Mesenchymal stem cell (in vitro differentiated cells and primary cell): Measurements from ENCODE around the gene CCL16.
A peak's percentile ranks its signal among the peaks of the same experiment; 100 is the strongest.

ENCODE experiments used
- DNase-seq: peaks from one replicate; pipeline ENCODE4 v3.0.0-alpha.2; 2013
- H2AFZ ChIP-seq: one replicate; pipeline ENCODE4 v1.6.1; 2013; ENCODE audit warnings: low read depth, mild to moderate bottlenecking, control low read depth, inconsistent platforms, low read length, moderate library complexity
- H2AK5ac ChIP-seq: 2 replicates; pipeline ENCODE4 v1.6.1; 2013; ENCODE audit warnings: low read length, moderate library complexity, mild to moderate bottlenecking, inconsistent platforms; ENCODE audit not compliant: severe bottlenecking
- H2BK120ac ChIP-seq: one replicate; pipeline ENCODE4 v1.6.1; 2013; ENCODE audit warnings: low read depth, mild to moderate bottlenecking, inconsistent platforms, low read length, moderate library complexity
- H2BK12ac ChIP-seq, 2 experiments: one replicate each; pipeline ENCODE4 v1.6.1; 2013; ENCODE audit warnings: inconsistent platforms in 2 of 2, low read length in 2 of 2, mild to moderate bottlenecking in 2 of 2, moderate library complexity in 2 of 2, control low read depth in 1 of 2
- H2BK15ac ChIP-seq: one replicate; pipeline ENCODE4 v1.6.1; 2013; ENCODE audit warnings: mild to moderate bottlenecking, low read depth, inconsistent platforms; ENCODE audit not compliant: poor library complexity, severe bottlenecking
- H2BK5ac ChIP-seq: 2 replicates; pipeline ENCODE4 v1.6.1; 2013; ENCODE audit warnings: low read depth, mild to moderate bottlenecking, low read length, control low read depth, inconsistent platforms; ENCODE audit not compliant: poor library complexity, severe bottlenecking
- H3K14ac ChIP-seq, 2 experiments: one replicate each; pipeline ENCODE4 v1.6.1; 2013; ENCODE audit warnings: inconsistent platforms in 2 of 2, low read length in 2 of 2, control low read depth in 1 of 2, mild to moderate bottlenecking in 1 of 2, moderate library complexity in 1 of 2
- H3K18ac ChIP-seq, 2 experiments: one replicate each; pipeline ENCODE4 v1.6.1; 2013; ENCODE audit warnings: inconsistent platforms in 2 of 2, low read length in 2 of 2, control low read depth in 1 of 2, low read depth in 1 of 2, mild to moderate bottlenecking in 1 of 2
- H3K23ac ChIP-seq, 2 experiments: one replicate each; pipeline ENCODE4 v1.6.1; 2013; ENCODE audit warnings: inconsistent platforms in 2 of 2, low read length in 2 of 2, mild to moderate bottlenecking in 2 of 2, moderate library complexity in 2 of 2, control low read depth in 1 of 2
- H3K27ac ChIP-seq: 2 replicates; pipeline ENCODE4 v1.5.1; 2013; ENCODE audit warnings: mild to moderate bottlenecking, moderate library complexity, low read length, control low read depth, inconsistent platforms; ENCODE audit not compliant: poor library complexity, severe bottlenecking
- H3K27me3 ChIP-seq, 2 experiments: 2 replicates each; pipeline versions ENCODE4 v1.6.1 to v1.7.0; 2013; ENCODE audit warnings: low read length in 2 of 2, mild to moderate bottlenecking in 2 of 2, moderate library complexity in 2 of 2, control low read depth in 1 of 2, inconsistent platforms in 1 of 2; ENCODE audit not compliant: control insufficient read depth in 1 of 2, insufficient read depth in 1 of 2
- H3K36me3 ChIP-seq, 2 experiments: 2 replicates each; pipeline versions ENCODE4 v1.6.1 to v1.7.0; 2013; ENCODE audit warnings: low read length in 2 of 2, control low read depth in 1 of 2, inconsistent platforms in 1 of 2, low read depth in 1 of 2, mild to moderate bottlenecking in 1 of 2; ENCODE audit not compliant: insufficient read depth in 2 of 2, control insufficient read depth in 1 of 2
- H3K4ac ChIP-seq, 2 experiments: one replicate each; pipeline ENCODE4 v1.6.1; 2013; ENCODE audit warnings: inconsistent platforms in 2 of 2, low read length in 2 of 2, mild to moderate bottlenecking in 2 of 2, moderate library complexity in 2 of 2, control low read depth in 1 of 2, low read depth in 1 of 2
- H3K4me1 ChIP-seq: 2 replicates; pipeline ENCODE4 v1.6.1; 2013; ENCODE audit warnings: low read depth, low read length, control low read depth; ENCODE audit not compliant: control insufficient read depth, insufficient read depth
- H3K4me2 ChIP-seq: 2 replicates; pipeline ENCODE4 v1.6.1; 2013; ENCODE audit warnings: low read length, mild to moderate bottlenecking, inconsistent platforms; ENCODE audit not compliant: poor library complexity, severe bottlenecking
- H3K4me3 ChIP-seq, 2 experiments: 2 replicates each; pipeline versions ENCODE4 v1.5.1 to v1.7.0; 2013; ENCODE audit warnings: low read length in 2 of 2, mild to moderate bottlenecking in 2 of 2, control low read depth in 1 of 2, low read depth in 1 of 2; ENCODE audit not compliant: insufficient read depth in 1 of 2
- H3K79me1 ChIP-seq: replicated peaks from 2 replicates; pipeline ENCODE4 v1.6.1; 2013; ENCODE audit warnings: mild to moderate bottlenecking, control low read depth, low read length, inconsistent platforms; ENCODE audit not compliant: poor library complexity, severe bottlenecking
- H3K9ac ChIP-seq: 2 replicates; pipeline ENCODE4 v1.7.0; 2013; ENCODE audit warnings: mild to moderate bottlenecking, low read length, moderate library complexity
- H3K9me3 ChIP-seq: 2 replicates; pipeline ENCODE4 v1.7.0; 2013; ENCODE audit warnings: mild to moderate bottlenecking, low read length; ENCODE audit not compliant: control insufficient read depth
- H4K8ac ChIP-seq: one replicate; pipeline ENCODE4 v1.6.1; 2013; ENCODE audit warnings: inconsistent platforms, mild to moderate bottlenecking, low read length, moderate library complexity
- H4K91ac ChIP-seq: one replicate; pipeline ENCODE4 v1.6.1; 2013; ENCODE audit warnings: mild to moderate bottlenecking, low read length, inconsistent platforms
- WGBS: methylation state at CpG from one replicate; pipeline ENCODE4 v1.1.7; 2013; ENCODE audit warnings: mixed read lengths; 5-methylcytosine and 5-hydroxymethylcytosine counted together

Gene CCL16

GRCh38 chr17:35949401-35949800, 31.9 kb downstream of the CCL16 start:
- Histone ChIP-seq H3K4me3 (no peak overlapping the region), H2AK5ac (no peak overlapping the region), H2BK120ac (no peak overlapping the region), H3K23ac (no peak overlapping the region), H3K4me1 (peaks cover 3% of the 10 kb centered on the region), H2BK5ac (no peak overlapping the region), H2AFZ (no peak overlapping the region), H3K9ac (no peak overlapping the region), H3K14ac (no peak overlapping the region), H3K18ac (no peak overlapping the region), H2BK12ac (no peak overlapping the region), H3K4me2 (no peak overlapping the region), H3K27me3 (peaks cover 5 to 23% of the 10 kb centered on the region in 2 experiments), H3K36me3 (no peaks in the 10 kb centered on the region), H3K9me3 (no peaks in the 10 kb centered on the region), H3K79me1 (no peaks in the 10 kb centered on the region), H4K91ac (no peak overlapping the region), H3K4ac (no peak overlapping the region), H2BK15ac (no peak overlapping the region), H4K8ac (no peak overlapping the region), H3K27ac (no peak overlapping the region)
- DNase-seq: no peak
- WGBS: 88% methylated on average over 3 of the region's 3 CpGs

- WGBS: 92% methylated on average over 7 of the region's 7 CpGs
- no peak overlapping the region for H3K18ac ChIP-seq
These were observed 33.2 kb downstream of the CCL16 start for GRCh38 chr17:35948092-35948491.

GRCh38 chr17:35947156-35947585, 34.1 kb downstream of the CCL16 start:
- H3K4me1 ChIP-seq: peaks cover 4% of the 10 kb centered on the region
- H4K8ac ChIP-seq: no peak overlapping the region
- peaks cover 5 to 23% of the 10 kb centered on the region in 2 experiments for H3K27me3 ChIP-seq
- no peak overlapping the region for H3K4me2 ChIP-seq
- no peaks in the 10 kb centered on the region for H3K36me3 ChIP-seq
- DNase-seq: peak; percentile 44
- no peak overlapping the region for H2AFZ ChIP-seq
- no peak overlapping the region for H2AK5ac ChIP-seq
- H2BK120ac ChIP-seq: no peak overlapping the region
- H3K14ac ChIP-seq: no peak overlapping the region
- no peak overlapping the region for H4K91ac ChIP-seq
- H2BK12ac ChIP-seq: no peak overlapping the region
- 42% methylated on average over 12 of the region's 12 CpGs for WGBS
- peak overlapping the region; percentile 48 for H3K9ac ChIP-seq
- H3K23ac ChIP-seq: no peak overlapping the region
- no peak overlapping the region for H3K4ac ChIP-seq
- no peak overlapping the region for H3K4me3 ChIP-seq
- no peak overlapping the region for H3K27ac ChIP-seq
- no peak overlapping the region for H2BK5ac ChIP-seq
- H2BK15ac ChIP-seq: no peak overlapping the region
- no peak overlapping the region for H3K18ac ChIP-seq
- no peaks in the 10 kb centered on the region for H3K79me1 ChIP-seq
- no peaks in the 10 kb centered on the region for H3K9me3 ChIP-seq

More at GRCh38 chr17:35948092-35948491, 33.2 kb downstream of the CCL16 start:
- Histone ChIP-seq H3K27ac (no peak overlapping the region), H2BK5ac (no peak overlapping the region), H3K4me3 (no peak overlapping the region), H3K9ac (no peak overlapping the region), H3K9me3 (no peaks in the 10 kb centered on the region), H2BK120ac (no peak overlapping the region), H2BK12ac (no peak overlapping the region), H2AFZ (no peak overlapping the region), H3K4me2 (no peak overlapping the region), H2BK15ac (no peak overlapping the region), H3K4ac (no peak overlapping the region), H3K36me3 (no peaks in the 10 kb centered on the region), H3K14ac (no peak overlapping the region), H3K4me1 (peaks cover 4% of the 10 kb centered on the region), H3K27me3 (peaks cover 5 to 21% of the 10 kb centered on the region in 2 experiments), H3K79me1 (no peaks in the 10 kb centered on the region), H4K91ac (no peak overlapping the region), H2AK5ac (no peak overlapping the region), H4K8ac (no peak overlapping the region), H3K23ac (no peak overlapping the region)
- DNase-seq: no peak

- Histone ChIP-seq H3K9ac (no peak overlapping the region), H3K4me3 (no peak overlapping the region), H3K23ac (no peak overlapping the region), H2BK12ac (no peak overlapping the region), H4K91ac (no peak overlapping the region), H2BK15ac (no peak overlapping the region), H3K4me2 (no peak overlapping the region), H3K4ac (no peak overlapping the region), H3K36me3 (no peaks in the 10 kb centered on the region), H3K14ac (no peak overlapping the region), H3K27ac (no peak overlapping the region), H3K27me3 (peaks cover 0 to 12% of the 10 kb centered on the region in 2 experiments), H3K9me3 (no peaks in the 10 kb centered on the region), H3K79me1 (no peaks in the 10 kb centered on the region), H3K18ac (no peak overlapping the region), H2BK5ac (no peak overlapping the region), H2AK5ac (no peak overlapping the region), H2AFZ (no peak overlapping the region), H2BK120ac (no peak overlapping the region), H3K4me1 (peaks cover 4% of the 10 kb centered on the region), H4K8ac (no peak overlapping the region)
- WGBS: 71% methylated on average over 4 of the region's 4 CpGs
- DNase-seq: no peak
These were observed 37.1 kb downstream of the CCL16 start for GRCh38 chr17:35944151-35944550.
